CD14-positive monocyte (primary cell): ENCODE measurements around the gene RALA. TPM values are rescaled to one million over a fixed set of nuclear protein-coding genes. Genes with fewer than 3 reads are reported as not detected.

Experiments used
- DNase-seq, 3 donors: peaks; one replicate each; pipeline ENCODE4 v3.0.0-alpha.2; 2011 to 2022
- H2AFZ ChIP-seq: 2 replicates; pipeline ENCODE4 v1.6.0; 2012; ENCODE audit warnings: mild to moderate bottlenecking, low read depth, low read length, inconsistent platforms; ENCODE audit not compliant: insufficient read depth, poor library complexity, severe bottlenecking
- H3K27ac ChIP-seq, 2 donors: 1 replicate in 1 of 2; 2 replicates in 1 of 2; pipeline ENCODE4 v1.5.1; 2012 to 2013; ENCODE audit warnings: low read length in 2 of 2, control low read depth in 1 of 2, inconsistent platforms in 1 of 2, low read depth in 1 of 2, mild to moderate bottlenecking in 1 of 2
- H3K27me3 ChIP-seq, 2 donors: one replicate each; pipeline versions ENCODE4 v1.6.0 to v1.6.1; 2011 to 2013; ENCODE audit warnings: low read length in 2 of 2; ENCODE audit not compliant: control insufficient read depth in 2 of 2, insufficient read depth in 2 of 2
- H3K36me3 ChIP-seq, 2 donors: replicated peaks in 1 of 2; 1 replicate in 1 of 2; 2 replicates in 1 of 2; pipeline versions ENCODE4 v1.5.1 to v1.6.1; 2012 to 2013; ENCODE audit warnings: low read length in 2 of 2, control low read depth in 1 of 2, inconsistent platforms in 1 of 2, mild to moderate bottlenecking in 1 of 2; ENCODE audit not compliant: insufficient read depth in 2 of 2, control insufficient read depth in 1 of 2
- H3K4me1 ChIP-seq, 2 donors: 1 replicate in 1 of 2; 2 replicates in 1 of 2; pipeline versions ENCODE4 v1.5.1 to v1.6.1; 2012 to 2013; ENCODE audit warnings: low read length in 2 of 2, control low read depth in 1 of 2, inconsistent platforms in 1 of 2, mild to moderate bottlenecking in 1 of 2, moderate library complexity in 1 of 2; ENCODE audit not compliant: insufficient read depth in 2 of 2, control insufficient read depth in 1 of 2
- H3K4me2 ChIP-seq: replicated peaks from 2 replicates; pipeline ENCODE3; 2012; ENCODE audit warnings: low read length, moderate library complexity, mild to moderate bottlenecking; ENCODE audit not compliant: poor library complexity, severe bottlenecking; ENCODE audit errors: extremely low read depth
- H3K4me3 ChIP-seq, 3 experiments: fragments of 200-600 bp in 1 of 3; sonication (generic) in 1 of 3; replicated peaks in 1 of 3; 1 replicate in 2 of 3; 2 replicates in 1 of 3; pipeline ENCODE4 v1.5.1; 2011 to 2013; ENCODE audit warnings: low read length in 3 of 3, mild to moderate bottlenecking in 3 of 3, control low read depth in 2 of 3, low read depth in 2 of 3, inconsistent platforms in 1 of 3, moderate library complexity in 1 of 3
- H3K79me2 ChIP-seq: 2 replicates; pipeline ENCODE4 v1.6.0; 2012; ENCODE audit warnings: mild to moderate bottlenecking, control low read depth, inconsistent platforms, low read length, moderate library complexity; ENCODE audit not compliant: insufficient read depth
- H3K9ac ChIP-seq: 2 replicates; pipeline ENCODE4 v1.6.0; 2017; ENCODE audit warnings: low read length, mild to moderate bottlenecking; ENCODE audit not compliant: insufficient read depth, poor library complexity, severe bottlenecking
- H3K9me3 ChIP-seq, 2 donors: replicated peaks in 1 of 2; 1 replicate in 1 of 2; 2 replicates in 1 of 2; pipeline versions ENCODE4 v1.5.1 to v1.6.1; 2012 to 2013; ENCODE audit warnings: low read length in 2 of 2, control low read depth in 1 of 2; ENCODE audit not compliant: control insufficient read depth in 1 of 2, insufficient read depth in 1 of 2
- H4K20me1 ChIP-seq: 2 replicates; pipeline ENCODE4 v1.6.0; 2012; ENCODE audit warnings: mild to moderate bottlenecking, low read length, control low read depth, moderate library complexity; ENCODE audit not compliant: insufficient read depth
- H3K27ac Mint-ChIP-seq, 7 donors: one replicate each; pipeline ENCODE4 v1.8.0; 2020; ENCODE audit warnings: mild to moderate bottlenecking in 7 of 7, mixed read lengths in 7 of 7, moderate library complexity in 6 of 7, inconsistent platforms in 2 of 7
- H3K27me3 Mint-ChIP-seq, 3 donors: one replicate each; pipeline ENCODE4 v1.8.0; 2021 to 2022; ENCODE audit warnings: low read depth in 3 of 3, mild to moderate bottlenecking in 3 of 3, mixed read lengths in 3 of 3, moderate library complexity in 3 of 3, inconsistent platforms in 1 of 3
- H3K36me3 Mint-ChIP-seq, 2 donors: one replicate each; pipeline ENCODE4 v1.8.0; 2020; ENCODE audit warnings: mixed read lengths in 2 of 2, inconsistent platforms in 1 of 2, mild to moderate bottlenecking in 1 of 2
- H3K4me1 Mint-ChIP-seq: one replicate; pipeline ENCODE4 v1.8.0; 2020; ENCODE audit warnings: mild to moderate bottlenecking, mixed read lengths
- H3K4me3 Mint-ChIP-seq, 2 donors: one replicate each; pipeline ENCODE4 v1.8.0; 2020; ENCODE audit warnings: mild to moderate bottlenecking in 2 of 2, mixed read lengths in 2 of 2, moderate library complexity in 1 of 2
- H3K9me3 Mint-ChIP-seq, 7 donors: one replicate each; pipeline ENCODE4 v1.8.0; 2020 to 2022; ENCODE audit warnings: mixed read lengths in 7 of 7, mild to moderate bottlenecking in 6 of 7, moderate library complexity in 6 of 7, inconsistent platforms in 2 of 7
- WGBS: methylation state at CpG from one replicate; pipeline ENCODE4 v1.1.5; 2013; ENCODE audit warnings: missing lambda C conversion rate; ENCODE audit not compliant: insufficient coverage; 5-methylcytosine and 5-hydroxymethylcytosine counted together
- intact Hi-C, 2 donors: fragments of 100-400 bp; cut with micrococcal nuclease; formaldehyde crosslinking; loops; one replicate each; pipeline versions ENCODE4 v1.15.0 to v1.15.1; 2023
- polyA plus RNA-seq, 3 donors: library from polyadenylated mRNA; depleted of rRNA in 1 of 3; unstranded in 2 of 3; stranded (reverse) in 1 of 3; fragments of 300-500 nt in 2 of 3; fragments of >200 nt in 1 of 3; fragmentation: Illumina TruSeq in 2 of 3; gene quantifications; 1 replicate in 2 of 3; 2 replicates in 1 of 3; pipeline ENCODE4 v1.2.3, GENCODE V29; 2012 to 2021
- TF ChIP-seq, protein P1 (sequence below): fragments of 200-600 bp; IDR thresholded peaks from one replicate; pipeline ENCODE4 v1.8.0; 2022; ENCODE audit warnings: antibody characterized with exemption, mild to moderate bottlenecking

RALA gene
- polyA plus RNA-seq, 3 donors = 5.9 to 32.0 (median 30.8) TPM

GRCh38 chr7:39720586-39720985 is 97.2 kb downstream of the RALA start:
- no peaks in the 10 kb centered on the region for H4K20me1 ChIP-seq
- TF ChIP-seq, protein P1, sequence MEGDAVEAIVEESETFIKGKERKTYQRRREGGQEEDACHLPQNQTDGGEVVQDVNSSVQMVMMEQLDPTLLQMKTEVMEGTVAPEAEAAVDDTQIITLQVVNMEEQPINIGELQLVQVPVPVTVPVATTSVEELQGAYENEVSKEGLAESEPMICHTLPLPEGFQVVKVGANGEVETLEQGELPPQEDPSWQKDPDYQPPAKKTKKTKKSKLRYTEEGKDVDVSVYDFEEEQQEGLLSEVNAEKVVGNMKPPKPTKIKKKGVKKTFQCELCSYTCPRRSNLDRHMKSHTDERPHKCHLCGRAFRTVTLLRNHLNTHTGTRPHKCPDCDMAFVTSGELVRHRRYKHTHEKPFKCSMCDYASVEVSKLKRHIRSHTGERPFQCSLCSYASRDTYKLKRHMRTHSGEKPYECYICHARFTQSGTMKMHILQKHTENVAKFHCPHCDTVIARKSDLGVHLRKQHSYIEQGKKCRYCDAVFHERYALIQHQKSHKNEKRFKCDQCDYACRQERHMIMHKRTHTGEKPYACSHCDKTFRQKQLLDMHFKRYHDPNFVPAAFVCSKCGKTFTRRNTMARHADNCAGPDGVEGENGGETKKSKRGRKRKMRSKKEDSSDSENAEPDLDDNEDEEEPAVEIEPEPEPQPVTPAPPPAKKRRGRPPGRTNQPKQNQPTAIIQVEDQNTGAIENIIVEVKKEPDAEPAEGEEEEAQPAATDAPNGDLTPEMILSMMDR = no peak

GRCh38 chr7:39721345-39721744 is 98.0 kb downstream of the RALA start:
- Mint-ChIP-seq H3K4me1 (no peaks in the 10 kb centered on the region), H3K27me3 (no peaks in the 10 kb centered on the region), H3K36me3 (no peaks in the 10 kb centered on the region), H3K4me3 (no peak overlapping the region), H3K27ac (no peak overlapping the region), H3K9me3 (peaks cover 0 to 9% (median 3%) of the 10 kb centered on the region in 7 donors)
- Histone ChIP-seq H3K27me3 (no peaks in the 10 kb centered on the region), H3K36me3 (no peaks in the 10 kb centered on the region), H3K4me1 (no peaks in the 10 kb centered on the region), H3K4me3 (no peak overlapping the region), H3K9ac (no peak overlapping the region), H3K79me2 (no peaks in the 10 kb centered on the region), H3K9me3 (no peaks in the 10 kb centered on the region), H4K20me1 (no peaks in the 10 kb centered on the region), H3K27ac (no peak overlapping the region), H3K4me2 (no peak overlapping the region), H2AFZ (no peak overlapping the region)
- no peak for DNase-seq
- no CpG with 5 or more reads among the region's 3 CpGs for WGBS
- TF ChIP-seq, protein P1 = no peak
- intact Hi-C loops = no loop called here

More at GRCh38 chr7:39720586-39720985, 97.2 kb downstream of the RALA start:
- Histone ChIP-seq H3K27me3 (no peaks in the 10 kb centered on the region), H2AFZ (no peak overlapping the region), H3K27ac (no peak overlapping the region), H3K9me3 (peaks cover 3% of the 10 kb centered on the region in 2 donors), H3K79me2 (no peaks in the 10 kb centered on the region), H3K36me3 (no peaks in the 10 kb centered on the region), H3K4me3 (no peak overlapping the region), H3K9ac (no peak overlapping the region), H3K4me2 (no peak overlapping the region), H3K4me1 (no peaks in the 10 kb centered on the region)
- no peak for DNase-seq
- peaks cover 2 to 14% (median 6%) of the 10 kb centered on the region in 7 donors for H3K9me3 Mint-ChIP-seq
- intact Hi-C loops = no loop called here
- no peak overlapping the region for H3K27ac Mint-ChIP-seq
- H3K36me3 Mint-ChIP-seq = no peaks in the 10 kb centered on the region
- H3K4me1 Mint-ChIP-seq = no peaks in the 10 kb centered on the region
- no peaks in the 10 kb centered on the region for H3K27me3 Mint-ChIP-seq
- H3K4me3 Mint-ChIP-seq = no peak overlapping the region
- 100% methylated on average over 4 of the region's 7 CpGs for WGBS
